Activated CD8-positive, alpha-beta memory T cell treated with anti-CD3 and anti-CD28 coated beads for 1 hour (primary cell): Measurements from ENCODE around the gene ARHGAP26.

Experiments
- DNase-seq, 2 donors: peaks; one replicate each; pipeline ENCODE4 v3.0.0-alpha.2; 2020; ENCODE audit warnings: low read depth in 1 of 2; ENCODE audit errors: extremely low read depth in 1 of 2

ARHGAP26 gene

DNA sequence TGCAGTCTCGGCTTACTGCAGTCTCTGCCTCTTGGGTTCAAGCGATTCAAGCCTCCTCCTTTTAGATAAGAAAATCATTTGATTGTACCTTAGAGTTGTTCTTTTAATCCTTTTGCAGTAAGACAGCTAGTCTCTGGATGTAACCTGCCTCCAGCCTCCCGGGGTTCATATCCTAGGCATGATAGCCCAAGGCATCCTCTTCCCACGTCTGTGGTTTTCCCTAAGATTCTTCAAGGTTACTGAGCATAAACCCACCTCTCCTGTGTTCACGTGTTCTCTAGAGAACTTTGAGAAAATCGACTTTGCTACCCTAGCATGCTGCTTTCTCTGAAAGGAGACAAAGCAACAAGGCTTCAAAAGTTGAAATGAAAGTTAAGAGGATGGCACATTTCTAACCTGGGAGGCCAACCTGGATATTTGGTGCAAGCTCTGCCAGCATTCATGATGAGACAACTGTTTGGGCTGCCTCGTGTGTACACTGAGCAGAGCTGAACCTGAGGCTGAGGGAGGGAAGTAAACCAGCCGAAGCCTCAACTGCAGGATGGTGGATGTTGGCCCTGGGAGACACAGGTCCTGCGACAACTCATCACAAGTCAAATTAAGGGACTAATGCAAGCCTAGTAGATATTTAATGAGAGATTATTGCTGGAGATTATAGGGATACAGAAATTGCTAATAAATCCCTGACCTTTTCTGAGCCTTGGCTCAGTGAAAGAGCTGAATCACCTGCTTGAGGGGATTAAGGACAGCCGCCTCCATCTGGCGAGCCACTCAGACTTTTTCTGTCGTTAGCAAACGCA, 261.8 kb downstream of the ARHGAP26 start:
- no peak for DNase-seq

DNA sequence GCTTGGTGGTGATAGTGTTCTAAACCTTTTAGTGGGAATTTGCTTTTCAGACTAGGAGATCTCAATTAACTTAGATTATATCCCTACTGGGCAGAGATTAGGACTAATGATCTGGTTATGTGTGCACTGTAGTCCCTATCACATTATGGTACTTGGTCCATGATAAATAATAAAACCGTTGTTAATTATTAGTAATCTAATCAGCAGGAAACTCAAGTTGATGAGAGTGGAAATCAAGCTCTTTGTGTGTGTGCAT, 262.3 kb downstream of the ARHGAP26 start:
- DNase-seq = no peak

DNA sequence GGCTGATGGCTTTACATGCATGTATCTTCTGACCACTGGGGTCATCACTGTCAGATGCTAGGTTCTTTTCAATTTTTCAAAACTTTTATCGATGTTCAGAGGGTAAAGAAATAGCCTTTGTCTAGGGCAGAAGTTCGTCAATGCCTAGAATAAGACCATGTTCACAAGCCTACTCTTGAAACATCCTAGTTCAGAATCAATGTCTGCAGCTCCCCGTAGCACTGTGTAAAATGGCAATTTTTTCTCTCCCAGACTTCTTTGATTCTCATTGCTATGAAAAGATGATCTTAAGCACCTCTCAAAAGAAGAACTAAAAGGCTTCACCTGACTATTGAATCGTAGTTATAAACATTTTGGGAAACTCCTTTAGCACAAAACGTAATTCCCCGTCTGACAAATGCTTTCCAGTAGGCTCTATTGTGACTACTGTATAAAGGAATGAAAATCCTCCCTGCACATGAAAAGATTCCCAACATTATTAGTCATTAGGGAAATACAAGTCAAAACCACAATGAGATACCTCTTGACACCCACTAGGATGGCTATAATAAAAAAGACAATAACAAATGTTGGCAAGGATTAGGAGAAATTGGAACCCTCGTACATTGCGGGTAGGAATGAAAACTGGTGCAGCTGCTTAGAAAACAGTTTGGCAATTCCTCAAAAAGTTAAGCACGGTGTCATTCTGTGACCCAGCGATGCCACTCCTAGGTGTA, 263.5 kb downstream of the ARHGAP26 start:
- DNase-seq = no peak

DNA sequence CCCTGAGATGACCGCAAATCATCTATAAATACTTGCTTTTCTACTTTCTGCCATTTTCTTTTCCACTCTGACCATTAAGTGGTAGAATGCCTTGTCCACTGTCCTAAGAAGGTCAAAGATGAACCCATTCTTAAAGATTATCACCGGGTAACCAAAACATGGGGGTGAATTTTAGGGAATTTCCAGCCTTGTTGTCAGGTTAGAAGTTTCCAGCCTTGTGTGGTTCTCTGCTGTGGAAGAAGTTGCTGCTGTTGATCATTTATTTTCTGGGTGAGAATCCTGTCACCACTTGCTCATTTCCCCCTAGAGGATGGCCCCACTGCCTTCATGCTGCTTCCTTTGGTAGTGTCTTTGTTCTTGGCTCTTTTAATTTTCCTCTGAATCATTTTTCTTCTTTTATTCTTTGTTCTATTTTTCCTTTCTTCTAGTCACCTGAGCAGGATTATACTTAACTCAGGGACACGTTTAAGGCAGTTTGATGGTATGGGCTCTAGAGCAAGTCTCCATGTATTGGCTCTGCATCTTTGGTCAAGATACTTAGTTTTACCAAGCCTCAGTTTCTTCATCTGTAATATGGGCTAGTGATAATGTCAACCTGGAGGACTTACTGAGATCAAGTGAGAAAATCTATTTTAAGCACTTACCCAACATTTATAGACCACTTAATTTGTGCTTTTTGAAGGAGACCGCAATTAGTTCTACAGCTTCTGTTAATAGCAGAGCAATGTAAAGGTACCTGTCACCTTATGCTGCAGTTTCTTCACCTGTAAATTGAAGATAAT, 266.2 kb downstream of the ARHGAP26 start:
- no peak for DNase-seq

DNA sequence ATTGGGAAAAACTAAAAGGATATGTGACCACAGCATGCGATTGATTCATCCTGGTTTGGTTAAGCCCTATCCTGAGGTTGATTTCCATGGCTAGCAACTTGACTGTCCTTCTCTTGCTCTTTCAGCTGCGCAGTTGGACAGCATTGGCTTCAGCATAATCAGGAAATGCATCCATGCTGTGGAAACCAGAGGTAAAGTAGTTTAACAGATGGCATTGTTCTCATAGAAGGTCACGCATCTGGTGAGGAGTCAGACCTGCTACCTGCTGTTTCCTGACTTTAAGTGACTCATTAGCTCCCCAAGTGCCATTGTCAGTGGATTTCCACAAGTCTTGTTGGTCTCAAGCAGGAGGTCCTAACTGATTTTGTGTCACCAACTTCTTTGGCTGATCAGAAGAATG, 266.9 kb downstream of the ARHGAP26 start:
- no peak for DNase-seq

DNA sequence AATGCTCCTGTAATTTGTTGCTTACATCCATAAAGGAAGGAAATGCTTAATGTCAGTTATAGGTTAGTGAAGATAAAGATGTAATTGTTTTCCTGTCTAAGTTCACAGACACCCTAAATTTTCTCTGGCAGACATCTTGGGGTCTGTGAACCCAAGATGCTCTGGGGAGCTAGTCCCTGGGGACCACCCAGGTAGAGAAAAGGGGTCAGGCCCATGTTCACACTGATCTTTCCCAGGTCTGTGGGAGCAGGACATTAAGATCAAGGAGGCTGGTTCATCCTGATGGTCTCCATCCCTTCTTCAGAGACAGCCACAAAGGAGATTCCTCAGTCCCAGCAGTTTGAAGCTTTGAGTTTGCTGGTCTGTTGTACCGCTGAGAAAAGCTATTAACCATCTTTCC, 267.5 kb downstream of the ARHGAP26 start:
- DNase-seq = no peak

DNA sequence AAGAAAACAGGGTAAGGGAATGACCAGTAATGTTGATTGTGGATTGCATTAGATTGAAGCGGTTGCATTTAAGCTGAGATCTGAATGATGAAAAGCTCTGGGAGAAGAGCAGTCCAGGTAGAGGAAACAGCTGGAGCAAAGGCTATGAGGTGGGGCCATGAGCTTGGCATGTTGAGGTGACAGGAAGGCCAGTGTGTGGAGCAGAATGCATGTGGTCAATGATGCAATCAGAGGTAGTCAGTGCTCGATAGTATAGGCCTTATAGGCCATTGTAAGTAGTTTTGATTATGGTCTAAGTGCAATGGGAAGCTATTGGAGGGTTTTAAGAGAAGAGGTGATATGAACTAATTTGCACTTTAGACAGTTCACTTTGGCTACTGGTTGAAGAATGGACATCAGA, 270.4 kb downstream of the ARHGAP26 start:
- DNase-seq = no peak

DNA sequence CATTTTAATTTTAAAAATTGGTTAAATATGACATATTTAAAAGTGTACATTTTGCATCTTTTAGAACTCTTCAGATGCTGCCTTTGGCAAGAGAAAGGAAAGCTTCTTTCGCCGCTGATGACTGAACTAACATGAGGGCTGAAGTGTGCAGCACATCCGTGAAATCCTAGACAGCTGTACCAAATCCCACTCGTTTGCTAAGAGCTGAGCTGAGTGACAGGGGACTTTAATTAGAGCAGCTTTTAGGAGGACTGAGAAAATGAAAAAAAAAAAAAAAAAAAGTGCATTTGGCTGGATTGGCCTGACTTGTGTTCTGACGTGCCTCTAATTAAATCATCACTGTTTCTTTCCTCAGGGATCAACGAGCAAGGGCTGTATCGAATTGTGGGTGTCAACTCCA, 271.3 kb downstream of the ARHGAP26 start:
- DNase-seq = no peak

DNA sequence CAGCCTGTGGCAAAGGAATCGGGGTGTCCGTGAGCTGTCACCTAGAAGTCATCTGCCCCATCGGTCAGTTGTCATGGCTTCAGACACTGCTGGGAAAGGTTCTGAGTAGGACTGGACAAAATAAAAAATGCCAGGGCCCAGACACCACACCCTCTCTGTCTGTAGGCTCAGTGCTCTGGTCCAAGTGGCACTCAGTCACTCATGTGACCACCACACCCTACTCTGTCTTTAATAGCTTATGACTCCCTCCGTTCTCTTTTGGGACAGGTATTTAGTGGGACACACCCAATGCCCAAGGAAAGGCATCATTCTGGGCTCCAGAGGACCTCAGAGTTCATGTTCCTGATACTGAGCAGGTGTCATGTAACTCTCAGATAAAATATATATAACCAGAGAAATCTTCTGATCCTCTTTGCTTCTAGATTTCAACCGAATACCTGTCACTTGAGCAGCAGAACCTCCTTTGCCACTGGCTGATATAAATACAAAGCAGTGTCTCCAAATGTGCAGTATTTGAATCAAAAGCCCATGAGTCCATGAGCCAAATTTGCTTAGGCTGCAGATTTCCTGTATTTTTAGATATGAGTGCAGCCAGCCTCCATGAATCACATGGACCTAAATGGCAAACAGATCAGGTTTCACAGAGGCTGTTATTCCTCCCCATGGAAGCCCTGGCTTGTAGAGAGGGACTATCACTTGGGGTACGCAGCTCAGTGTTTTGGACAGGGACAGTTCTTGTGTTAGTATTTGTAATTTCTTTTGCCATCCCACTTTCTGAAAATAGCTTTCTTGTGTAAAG, 272.0 kb downstream of the ARHGAP26 start:
- DNase-seq = no peak

DNA sequence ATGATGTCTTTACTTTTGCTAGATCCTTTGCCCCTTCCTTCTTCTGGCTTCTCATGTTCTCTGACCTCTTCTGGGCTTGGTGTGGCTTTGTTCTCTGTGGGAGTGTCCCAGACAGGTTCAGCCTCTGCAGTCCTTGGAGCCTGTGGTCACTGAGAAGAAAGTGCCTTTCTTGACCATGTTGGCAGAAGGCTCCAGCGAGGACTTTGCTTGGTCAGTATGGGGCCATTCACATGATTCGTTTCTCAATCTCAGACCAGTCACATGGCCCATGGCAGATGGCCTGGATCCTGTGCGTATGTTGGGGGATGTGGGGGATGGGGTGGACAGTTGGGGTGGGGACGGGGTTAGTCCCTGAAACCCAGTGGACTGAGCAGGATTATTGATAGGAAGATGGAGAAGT, 274.1 kb downstream of the ARHGAP26 start:
- DNase-seq = no peak

DNA sequence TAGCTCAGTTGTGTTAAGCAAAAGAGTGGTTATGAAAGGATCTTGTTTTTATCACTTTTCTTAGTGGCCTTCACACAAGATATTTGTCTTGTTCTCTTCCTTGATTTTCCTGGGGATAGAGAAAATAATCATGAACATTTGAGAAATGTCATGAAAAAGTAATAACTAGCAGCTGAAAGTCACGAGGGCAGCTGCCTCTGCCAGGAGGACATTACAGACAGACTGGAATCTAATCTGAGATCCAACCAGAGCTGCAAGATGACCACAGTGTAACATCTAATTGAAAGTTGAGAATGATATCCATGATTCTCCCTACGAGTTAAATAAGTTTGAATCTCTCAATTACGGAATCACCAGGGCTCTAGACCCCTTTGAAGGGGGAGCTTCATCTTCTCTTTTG, 274.9 kb downstream of the ARHGAP26 start:
- DNase-seq = no peak

DNA sequence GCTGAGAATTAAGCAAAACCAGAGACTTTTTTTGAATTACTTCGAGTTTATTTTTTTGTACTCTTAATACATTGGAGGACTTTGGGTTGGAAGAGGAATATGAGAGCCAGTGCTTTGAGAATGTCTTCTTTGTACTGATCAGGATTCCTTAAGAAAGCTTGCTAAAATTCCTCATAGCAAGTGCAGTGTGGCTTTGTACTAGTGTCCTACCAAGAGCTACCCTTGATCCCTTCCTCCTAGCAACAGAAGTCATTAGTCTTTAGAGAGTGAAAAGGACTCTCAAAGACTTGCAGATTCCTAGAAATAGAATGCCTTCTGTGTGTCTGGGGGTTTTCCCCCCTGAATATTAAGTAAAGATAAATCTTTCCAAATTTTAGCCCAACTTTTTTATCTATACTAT, 276.1 kb downstream of the ARHGAP26 start:
- no peak for DNase-seq

DNA sequence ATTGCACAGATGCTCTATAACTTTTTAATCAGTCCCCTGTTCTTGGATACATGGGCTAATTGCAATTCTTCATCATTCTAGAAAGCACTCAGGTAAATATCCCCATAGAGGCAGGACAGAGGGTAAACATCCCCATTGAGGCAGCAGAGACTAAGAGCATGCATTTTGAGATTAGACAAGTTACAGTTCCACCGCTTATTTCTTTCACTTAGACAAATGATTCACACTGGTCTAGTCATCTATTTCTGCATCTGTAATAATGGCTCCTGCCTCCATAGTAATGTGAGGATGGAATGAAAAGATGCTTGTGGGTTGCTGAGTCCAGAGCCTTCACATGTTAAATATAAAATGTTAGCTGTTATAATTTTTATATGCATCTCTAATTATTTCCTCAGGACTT, 276.9 kb downstream of the ARHGAP26 start:
- no peak for DNase-seq

DNA sequence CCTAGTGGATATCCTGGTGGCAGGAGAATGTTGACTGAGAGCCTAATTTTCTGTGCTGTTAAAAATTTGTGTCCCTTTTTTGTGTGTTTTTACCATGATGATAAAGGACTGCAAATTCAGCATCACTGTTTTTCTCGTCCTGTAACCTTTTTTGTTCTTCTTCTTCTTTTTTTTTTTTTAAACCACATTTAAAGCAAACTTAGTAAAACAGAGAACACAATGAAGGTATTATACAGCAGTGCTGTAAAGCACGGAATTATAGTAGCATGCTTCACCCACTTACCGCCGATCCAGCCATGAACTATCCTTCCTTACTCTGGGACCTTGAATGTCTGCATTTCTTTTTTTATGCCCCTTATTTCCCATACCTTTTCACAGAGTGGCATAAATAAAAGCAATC, 280.0 kb downstream of the ARHGAP26 start:
- DNase-seq = no peak

DNA sequence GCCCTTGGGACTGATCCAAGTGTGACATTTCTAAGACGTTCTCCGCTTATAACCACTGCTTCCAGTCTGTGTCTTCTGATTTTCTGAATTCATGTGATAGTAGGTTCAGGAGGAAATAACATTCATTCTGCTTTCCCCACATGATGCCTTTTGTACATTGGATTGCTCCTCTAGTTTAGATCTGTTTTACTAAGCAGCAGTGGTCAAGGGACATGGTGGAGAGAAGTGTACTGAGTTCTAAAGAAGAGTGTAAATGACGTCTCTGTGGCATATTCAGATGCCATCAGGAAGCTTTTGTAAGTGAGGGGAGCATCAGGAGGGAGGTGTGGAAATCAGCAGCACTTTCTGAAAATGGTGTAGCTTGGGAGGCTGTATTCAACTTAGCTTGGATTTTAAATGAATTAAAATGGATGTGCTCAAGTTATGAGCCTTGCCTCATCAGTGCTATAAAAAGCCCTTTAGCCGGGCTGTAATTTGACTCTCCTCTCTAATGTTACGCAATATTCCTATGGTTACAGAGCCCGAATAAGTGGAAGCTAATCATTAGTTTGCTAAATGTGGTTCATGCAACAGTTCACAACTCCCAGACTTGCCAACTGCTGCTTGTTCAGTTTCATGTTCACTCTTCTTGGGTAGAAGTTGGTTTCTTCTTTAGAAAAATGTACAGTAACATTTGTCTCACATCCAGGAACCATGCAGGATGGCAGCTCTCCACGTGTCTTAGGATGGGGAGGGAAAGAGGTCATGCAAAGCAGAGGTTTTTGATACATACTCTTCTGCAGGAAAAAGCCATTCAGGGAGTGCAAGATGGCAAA, 281.3 kb downstream of the ARHGAP26 start:
- no peak for DNase-seq

DNA sequence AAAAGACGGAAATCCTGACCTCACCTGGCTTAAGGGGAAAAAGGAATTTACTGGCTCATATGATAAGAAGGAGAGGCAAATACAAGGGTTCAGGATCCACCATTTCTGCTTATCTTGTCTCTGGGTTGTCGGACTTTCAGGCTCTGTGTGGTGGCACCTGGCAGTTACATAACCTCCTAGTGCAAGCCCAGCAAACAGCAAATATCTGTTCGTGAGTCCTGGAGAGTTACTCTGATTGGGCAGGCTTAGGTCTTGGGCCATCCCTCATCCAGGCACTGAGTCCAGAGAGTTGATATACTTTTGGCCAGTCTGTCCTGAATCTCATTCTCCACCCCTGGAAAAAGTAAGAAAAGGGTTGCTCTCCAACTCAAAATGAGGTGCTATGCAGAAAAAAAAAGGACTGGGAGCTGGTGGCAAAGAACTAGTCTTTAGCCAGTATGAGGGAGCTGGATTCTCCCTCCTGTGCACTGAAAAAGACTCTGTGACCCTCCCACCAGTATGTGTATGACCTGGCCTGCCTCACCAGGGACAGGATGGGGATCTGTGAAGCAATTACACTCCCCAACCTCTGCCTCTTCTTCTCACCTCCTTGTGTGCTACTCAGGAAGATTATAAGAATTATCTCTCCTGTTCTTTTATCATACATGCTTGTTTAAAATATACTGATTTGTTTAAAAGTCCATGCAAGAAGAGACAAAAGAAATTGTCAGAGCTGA, 282.9 kb downstream of the ARHGAP26 start:
- no peak for DNase-seq

DNA sequence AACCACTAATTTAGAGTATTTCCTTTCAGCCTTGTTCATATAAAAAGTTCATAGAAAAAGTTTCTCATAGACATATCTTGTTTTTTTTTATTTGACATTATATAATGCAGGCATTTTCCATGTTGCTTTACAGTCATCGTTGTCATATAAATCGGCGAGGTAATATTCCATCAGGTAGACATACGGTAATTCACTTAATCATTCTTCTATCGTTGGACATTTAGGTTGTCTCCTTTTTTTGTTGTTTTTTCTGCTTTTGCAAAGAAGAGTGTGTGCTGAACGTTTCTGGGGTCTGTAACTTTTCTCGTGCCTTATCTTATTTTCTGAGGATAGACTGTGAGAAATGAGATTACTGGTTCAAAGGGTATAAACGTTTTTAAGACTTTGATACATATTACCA, 283.6 kb downstream of the ARHGAP26 start:
- no peak for DNase-seq

DNA sequence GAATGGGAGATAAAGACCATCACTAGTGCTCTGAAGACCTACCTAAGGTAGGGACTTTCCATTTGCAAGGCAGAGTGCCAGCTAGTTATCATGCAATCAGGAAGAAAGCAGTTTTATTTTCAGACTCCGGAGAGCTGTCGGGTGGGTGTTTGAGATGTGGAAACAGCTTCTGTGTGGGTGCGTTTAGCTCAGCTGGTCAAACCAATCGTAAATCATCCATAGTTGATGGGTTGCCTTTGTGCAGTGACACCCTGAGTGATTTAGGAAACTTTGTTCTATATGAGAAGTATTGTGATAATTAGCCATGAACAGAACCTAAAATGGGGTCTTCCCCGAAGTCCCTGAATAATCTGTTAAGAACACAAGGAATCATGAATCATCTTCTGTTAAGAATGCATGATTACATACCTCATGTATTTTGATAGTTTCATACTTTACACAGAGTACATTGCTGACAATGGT, 284.3 kb downstream of the ARHGAP26 start:
- DNase-seq = peak in 1 of 2 donors; percentile 8

DNA sequence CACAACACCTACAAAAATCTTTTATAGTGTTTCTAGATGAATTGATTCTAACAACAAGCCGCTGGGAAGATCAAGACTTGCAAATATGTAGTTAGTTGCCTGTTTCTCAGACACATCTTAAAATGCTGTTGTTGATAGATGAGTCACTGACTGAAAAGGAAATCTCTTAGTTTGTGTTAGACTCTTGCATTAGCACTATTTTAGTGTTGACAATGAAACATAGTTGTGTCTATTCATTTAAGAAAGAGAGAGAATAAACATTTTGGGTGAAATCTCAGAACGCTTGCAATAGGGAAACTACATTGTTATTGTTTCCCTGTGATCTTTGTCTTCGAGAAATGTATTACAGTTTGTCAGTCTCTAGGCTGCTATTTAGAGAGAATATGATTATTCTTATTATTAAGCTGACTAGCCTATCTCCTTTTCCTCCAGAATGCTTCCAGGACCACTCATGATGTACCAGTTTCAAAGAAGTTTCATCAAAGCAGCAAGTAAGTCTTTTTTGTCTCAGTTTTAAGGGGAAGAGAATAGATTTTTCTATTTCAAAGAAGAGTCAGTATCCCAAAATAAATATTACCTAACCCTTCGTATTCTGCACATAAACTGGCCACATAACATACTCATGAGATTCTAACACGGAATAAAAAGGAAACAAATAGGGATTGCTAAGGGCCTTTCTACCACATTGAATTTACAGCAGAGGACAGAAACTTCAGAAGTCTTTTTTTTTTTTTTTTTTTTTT, 285.6 kb downstream of the ARHGAP26 start:
- DNase-seq = no peak
